ENCODE data around the gene KRT75. TPM values are rescaled to one million over a fixed set of nuclear protein-coding genes. Genes with fewer than 3 reads are reported as not detected.

Gene KRT75
- total RNA-seq, 1 donor from 2014 or later: 1.8 TPM

DNA sequence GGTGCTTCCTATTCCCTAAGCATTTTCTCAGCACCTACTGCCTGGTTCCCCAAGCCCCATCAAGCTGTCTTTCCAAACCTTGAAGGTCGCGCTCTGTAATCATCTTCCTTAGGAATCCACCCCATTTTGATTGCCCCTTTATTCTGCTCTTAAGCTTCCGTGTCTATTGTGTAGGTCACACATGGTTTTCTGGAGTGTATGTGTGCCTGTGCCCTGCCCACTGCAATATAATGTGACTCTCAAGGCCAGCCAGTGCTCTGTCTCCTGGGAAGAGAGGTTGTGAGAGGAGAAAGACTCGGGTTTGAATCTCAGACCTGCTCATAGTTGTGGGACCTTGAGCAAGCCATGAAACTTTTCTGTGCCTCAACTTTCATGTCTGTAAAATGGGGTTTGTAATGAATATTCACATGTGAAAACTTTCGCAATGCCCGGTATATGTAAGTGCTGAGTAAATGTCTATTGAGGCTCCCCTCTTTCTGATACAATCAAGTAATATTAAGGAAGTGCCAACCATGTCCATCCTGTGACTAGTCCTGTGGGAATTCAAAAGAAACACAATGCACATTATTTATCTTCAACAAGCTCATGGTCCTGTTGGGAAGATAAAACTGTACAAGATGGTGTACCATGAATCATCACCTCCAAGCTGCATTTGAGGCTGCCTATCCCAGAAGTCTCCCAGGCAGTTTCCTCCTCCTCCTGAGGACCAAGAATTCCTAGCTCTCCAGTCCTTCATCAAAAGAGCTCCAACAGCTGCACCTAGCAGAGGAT is 774 bp upstream of the KRT75 start:
- H3K4me3 ChIP-seq (ENCODE audit: low read depth, low read length): no peak overlapping the region
- peak; percentile 89 for DNase-seq (ENCODE audit: low read depth)
- peak; percentile 13 for FAIRE-seq
- H3K27me3 ChIP-seq (ENCODE audit: control insufficient read depth, insufficient read depth, low read length): no peaks in the 10 kb centered on the region
- no peaks in the 10 kb centered on the region for H3K36me3 ChIP-seq (ENCODE audit: control insufficient read depth, insufficient read depth, low read length)
- TF ChIP-seq, protein P1, sequence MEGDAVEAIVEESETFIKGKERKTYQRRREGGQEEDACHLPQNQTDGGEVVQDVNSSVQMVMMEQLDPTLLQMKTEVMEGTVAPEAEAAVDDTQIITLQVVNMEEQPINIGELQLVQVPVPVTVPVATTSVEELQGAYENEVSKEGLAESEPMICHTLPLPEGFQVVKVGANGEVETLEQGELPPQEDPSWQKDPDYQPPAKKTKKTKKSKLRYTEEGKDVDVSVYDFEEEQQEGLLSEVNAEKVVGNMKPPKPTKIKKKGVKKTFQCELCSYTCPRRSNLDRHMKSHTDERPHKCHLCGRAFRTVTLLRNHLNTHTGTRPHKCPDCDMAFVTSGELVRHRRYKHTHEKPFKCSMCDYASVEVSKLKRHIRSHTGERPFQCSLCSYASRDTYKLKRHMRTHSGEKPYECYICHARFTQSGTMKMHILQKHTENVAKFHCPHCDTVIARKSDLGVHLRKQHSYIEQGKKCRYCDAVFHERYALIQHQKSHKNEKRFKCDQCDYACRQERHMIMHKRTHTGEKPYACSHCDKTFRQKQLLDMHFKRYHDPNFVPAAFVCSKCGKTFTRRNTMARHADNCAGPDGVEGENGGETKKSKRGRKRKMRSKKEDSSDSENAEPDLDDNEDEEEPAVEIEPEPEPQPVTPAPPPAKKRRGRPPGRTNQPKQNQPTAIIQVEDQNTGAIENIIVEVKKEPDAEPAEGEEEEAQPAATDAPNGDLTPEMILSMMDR (IDR thresholded peaks at IDR 0.05; ENCODE audit: insufficient read depth, low read length, severe bottlenecking): no peak

DNA sequence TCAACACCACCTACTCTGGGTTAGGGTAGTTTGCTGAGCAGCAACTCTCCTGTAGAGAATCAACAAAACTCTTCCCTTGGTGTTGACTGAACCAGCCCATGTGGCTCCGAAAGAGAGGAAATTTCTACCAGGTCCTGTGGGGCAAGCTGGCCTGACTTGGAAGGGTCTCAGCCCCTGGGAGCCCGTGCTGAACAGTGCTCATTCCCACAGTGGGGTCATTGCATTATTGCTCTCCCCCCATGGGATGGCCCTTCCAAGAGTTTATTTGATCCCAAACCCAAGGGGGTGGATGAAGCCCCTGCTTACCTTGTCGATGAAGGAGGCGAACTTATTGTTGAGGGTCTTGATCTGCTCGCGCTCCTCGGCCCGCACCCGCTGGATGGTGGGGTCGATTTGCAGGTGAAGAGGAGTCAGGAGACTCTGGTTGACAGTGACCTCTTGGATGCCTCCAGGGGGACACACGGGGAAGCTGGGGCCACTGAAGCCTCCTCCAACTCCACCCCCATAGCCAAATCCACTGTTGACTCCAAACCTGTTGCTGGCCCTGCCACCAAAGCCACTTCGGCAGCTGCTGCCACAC is 580 bp downstream of the KRT75 start:
- Histone ChIP-seq H3K4me3 (ENCODE audit: low read depth, low read length) (no peak overlapping the region), H3K36me3 (ENCODE audit: control insufficient read depth, insufficient read depth, low read length) (no peaks in the 10 kb centered on the region), H3K27me3 (ENCODE audit: control insufficient read depth, insufficient read depth, low read length) (no peaks in the 10 kb centered on the region)
- FAIRE-seq (no peak), DNase-seq (ENCODE audit: low read depth) (no peak)
- TF ChIP-seq, protein P1 (IDR thresholded peaks at IDR 0.05; ENCODE audit: insufficient read depth, low read length, severe bottlenecking): no peak

DNA sequence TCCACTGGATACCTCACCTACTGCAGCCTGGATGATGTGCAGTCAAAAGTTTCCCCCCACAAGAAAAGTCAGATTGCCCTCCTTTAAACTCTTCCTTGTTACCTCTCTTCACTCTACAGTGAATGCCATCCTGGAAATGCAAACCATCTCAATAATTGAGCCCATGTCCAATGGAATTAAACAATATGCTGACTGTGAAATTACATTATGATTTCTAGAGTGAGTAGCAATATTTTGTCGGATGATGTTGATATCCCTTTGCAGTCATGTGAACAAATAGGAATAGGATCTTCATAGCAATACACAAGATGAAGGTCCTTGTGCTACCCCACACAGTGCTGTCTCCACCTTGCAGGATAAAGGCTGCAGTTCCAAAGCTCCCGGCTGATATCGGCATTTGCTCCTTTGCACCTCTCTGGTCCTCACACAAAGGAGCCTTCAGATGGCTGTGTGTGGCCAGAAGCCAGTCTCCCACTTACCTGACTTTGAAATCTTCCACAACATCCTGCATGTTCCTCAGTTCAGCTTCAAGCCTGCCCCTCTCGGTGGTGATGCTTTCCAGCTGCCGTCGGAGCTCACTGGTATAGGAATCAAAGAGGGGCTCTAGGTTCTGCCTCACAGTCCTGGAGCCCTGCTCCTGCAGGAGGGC is 1.5 kb downstream of the KRT75 start:
- H3K36me3 ChIP-seq (ENCODE audit: control insufficient read depth, insufficient read depth, low read length): no peaks in the 10 kb centered on the region
- DNase-seq (ENCODE audit: low read depth) (no peak), FAIRE-seq (peak; percentile 89)
- no peak overlapping the region for H3K4me3 ChIP-seq (ENCODE audit: low read depth, low read length)
- TF ChIP-seq, protein P1 (IDR thresholded peaks at IDR 0.05; ENCODE audit: insufficient read depth, low read length, severe bottlenecking): no peak
- no peaks in the 10 kb centered on the region for H3K27me3 ChIP-seq (ENCODE audit: control insufficient read depth, insufficient read depth, low read length)

DNA sequence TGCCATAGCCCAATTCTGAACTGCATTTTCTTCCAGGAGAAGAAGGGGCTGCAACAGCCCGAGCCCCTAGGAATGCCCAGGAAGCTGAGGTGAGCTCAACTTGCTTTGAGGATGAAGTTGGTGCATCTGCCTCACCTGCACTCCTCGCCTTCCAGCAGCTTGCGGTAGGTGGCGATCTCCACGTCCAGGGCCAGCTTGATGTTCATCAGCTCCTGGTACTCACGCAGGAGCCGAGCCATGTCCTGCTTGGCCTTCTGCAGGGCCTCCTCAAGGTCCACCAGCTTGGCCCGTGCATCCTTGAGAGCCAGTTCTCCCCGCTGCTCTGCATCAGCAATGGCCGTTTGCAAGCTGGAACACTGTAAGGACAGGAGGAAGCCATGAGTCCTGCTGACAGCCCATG is 6.0 kb downstream of the KRT75 start:
- no peaks in the 10 kb centered on the region for H3K27me3 ChIP-seq (ENCODE audit: control insufficient read depth, insufficient read depth, low read length)
- no peak overlapping the region for H3K4me3 ChIP-seq (ENCODE audit: low read depth, low read length)
- DNase-seq (ENCODE audit: low read depth) (no peak), FAIRE-seq (no peak)
- H3K36me3 ChIP-seq (ENCODE audit: control insufficient read depth, insufficient read depth, low read length): no peaks in the 10 kb centered on the region
- TF ChIP-seq, protein P1 (IDR thresholded peaks at IDR 0.05; ENCODE audit: insufficient read depth, low read length, severe bottlenecking): no peak

DNA sequence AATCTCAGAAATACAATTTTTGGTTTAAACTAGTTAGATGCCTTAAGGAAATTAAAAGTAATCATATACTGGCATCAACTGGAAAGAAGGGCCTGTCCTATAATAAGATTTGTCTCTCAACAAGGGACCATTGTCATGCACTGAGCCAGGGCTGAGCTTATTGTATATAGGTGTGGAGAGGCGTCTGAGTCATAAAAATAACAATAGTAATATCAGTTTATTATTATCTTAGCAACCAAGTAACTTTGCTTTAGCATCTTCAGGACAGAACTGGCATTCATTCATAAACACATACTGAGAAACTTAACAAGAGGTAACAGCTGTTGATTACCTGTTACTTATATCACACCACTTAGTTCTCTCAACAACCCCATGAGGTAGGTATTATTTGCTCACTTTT is 7.1 kb downstream of the KRT75 start:
- no peaks in the 10 kb centered on the region for H3K36me3 ChIP-seq (ENCODE audit: control insufficient read depth, insufficient read depth, low read length)
- peak; percentile 79 for DNase-seq (ENCODE audit: low read depth)
- TF ChIP-seq, protein P1 (IDR thresholded peaks at IDR 0.05; ENCODE audit: insufficient read depth, low read length, severe bottlenecking): no peak
- no peaks in the 10 kb centered on the region for H3K27me3 ChIP-seq (ENCODE audit: control insufficient read depth, insufficient read depth, low read length)
- no peak for FAIRE-seq
- H3K4me3 ChIP-seq (ENCODE audit: low read depth, low read length): no peak overlapping the region
